ENCODE measurements around the gene STK38L. TPM values are rescaled to one million over a fixed set of nuclear protein-coding genes. Genes with fewer than 3 reads are reported as not detected.

The STK38L gene
- total and polyA plus RNA-seq, 10 of the 15 experiments (the other 5 are each of a cell fraction or from before 2014, with no cell fraction given): 43.0 to 154 (median 115) TPM

GRCh38 chr12:27355486-27355885 is 111.4 kb downstream of the STK38L start:
- ATAC-seq (no peak), FAIRE-seq (no peak), DNase-seq (ENCODE audit: low read depth, low spot score) (no peak)
- CTCF ChIA-PET: interaction anchor here (0.9 kb wide), 1 partner anchor 30 kb away, joined by 4 read pairs; no protein-coding TSS in a partner anchor
- Histone ChIP-seq H2AFZ (ENCODE audit: control insufficient read depth, low read depth, low read length) (no peak overlapping the region), H4K20me1 (ENCODE audit: control insufficient read depth, insufficient read depth) (no peaks in the 10 kb centered on the region), H3K27me3 (replicated peaks in 1 of 2; ENCODE audit: control insufficient read depth in 2 of 2, insufficient read depth in 2 of 2, low read length in 1 of 2) (no peaks in the 10 kb centered on the region), H3K4me1 (ENCODE audit: control insufficient read depth, insufficient read depth, low read length) (no peaks in the 10 kb centered on the region), H3K79me2 (ENCODE audit: control insufficient read depth, insufficient read depth, low read length) (peaks cover 16% of the 10 kb centered on the region), H3K9ac (ENCODE audit: control insufficient read depth, insufficient read depth, low read length) (no peak overlapping the region), H3K36me3 (ENCODE audit: control insufficient read depth in 2 of 2, insufficient read depth in 2 of 2, low read length in 1 of 2) (no peaks in the 10 kb centered on the region; a peak in 1 of 4 replicates), H3K27ac (ENCODE audit: control insufficient read depth, insufficient read depth) (no peak overlapping the region), H3K4me2 (ENCODE audit: control insufficient read depth, insufficient read depth) (no peak overlapping the region), H3K4me3 (no peak overlapping the region), H3K9me3 (replicated peaks; ENCODE audit: control insufficient read depth, insufficient read depth, low read length) (no peaks in the 10 kb centered on the region; the same call in 1 of the 3 replicates)
- in situ Hi-C loops (cut with MboI) (no loop called here), intact Hi-C loops (cut with micrococcal nuclease; ENCODE audit: unreplicated experiment) (no loop called here)
- no TSS peak for BruUV-seq (replicated peaks)
- no peak for TF ChIP-seq MEF2A (IDR thresholded peaks at IDR 0.05; ENCODE audit: insufficient read depth, low read depth, low read length)
- no peak for TF ChIP-seq TAF1 (IDR thresholded peaks at IDR 0.05; ENCODE audit: borderline replicate concordance, low read depth, low read length)
- TF ChIP-seq CHD1 (IDR thresholded peaks at IDR 0.05; ENCODE audit: low read depth, low read length): no peak
- SMC1A ChIA-PET (ENCODE audit: uncharacterized antibody, unreplicated experiment): interaction anchor here (2.0 kb wide), 1 partner anchor 22 kb away, joined by 4 read pairs; no protein-coding TSS in a partner anchor
- RAD21 ChIA-PET (ENCODE audit: unreplicated experiment): no interaction called here
- 93% methylated on average over 2 of the region's 2 CpGs for whole genome bisulfite sequencing (ENCODE audit: insufficient coverage, insufficient replicate concordance, low lambda C conversion rate, missing lambda C conversion rate)
- POLR2A ChIA-PET: interaction anchor here (0.5 kb wide), 2 partner anchors 146 to 858 kb away, joined by 3 read pairs; no protein-coding TSS in a partner anchor

- ChIA-PET POLR2A (interaction anchor here (0.5 kb wide), 1 partner anchor 858 kb away, joined by 3 read pairs; no protein-coding TSS in a partner anchor), CTCF (interaction anchor here (0.9 kb wide), 1 partner anchor 29 kb away, joined by 4 read pairs; no protein-coding TSS in a partner anchor)
Measured at GRCh38 chr12:27355979-27356378, 111.9 kb downstream of the STK38L start.

More at GRCh38 chr12:27355979-27356378, 111.9 kb downstream of the STK38L start:
- H2AFZ ChIP-seq (ENCODE audit: control insufficient read depth, low read depth, low read length): no peak overlapping the region
- DNase-seq (ENCODE audit: low read depth, low spot score) (no peak), FAIRE-seq (no peak), ATAC-seq (no peak)
- H3K4me3 ChIP-seq: no peak overlapping the region
- ChIA-PET SMC1A (ENCODE audit: uncharacterized antibody, unreplicated experiment) (interaction anchor here (2.0 kb wide), 1 partner anchor 22 kb away, joined by 4 read pairs; no protein-coding TSS in a partner anchor), RAD21 (ENCODE audit: unreplicated experiment) (no interaction called here)
- in situ Hi-C loops (cut with MboI) (no loop called here), intact Hi-C loops (cut with micrococcal nuclease; ENCODE audit: unreplicated experiment) (no loop called here)
- H3K27me3 ChIP-seq (replicated peaks in 1 of 2; ENCODE audit: control insufficient read depth in 2 of 2, insufficient read depth in 2 of 2, low read length in 1 of 2): no peaks in the 10 kb centered on the region
- peaks cover 16% of the 10 kb centered on the region for H3K79me2 ChIP-seq (ENCODE audit: control insufficient read depth, insufficient read depth, low read length)
- no peaks in the 10 kb centered on the region; the same call in 1 of the 3 replicates for H3K9me3 ChIP-seq (replicated peaks; ENCODE audit: control insufficient read depth, insufficient read depth, low read length)
- H3K9ac ChIP-seq (ENCODE audit: control insufficient read depth, insufficient read depth, low read length): no peak overlapping the region
- no TSS peak for BruUV-seq (replicated peaks)
- H3K36me3 ChIP-seq (ENCODE audit: control insufficient read depth in 2 of 2, insufficient read depth in 2 of 2, low read length in 1 of 2): no peaks in the 10 kb centered on the region; a peak in 1 of 4 replicates
- no peak overlapping the region for H3K27ac ChIP-seq (ENCODE audit: control insufficient read depth, insufficient read depth)
- H3K4me2 ChIP-seq (ENCODE audit: control insufficient read depth, insufficient read depth): no peak overlapping the region
- 100% methylated on average over 1 of the region's 1 CpG for WGBS (ENCODE audit: insufficient coverage, insufficient replicate concordance, low lambda C conversion rate, missing lambda C conversion rate)
- no peaks in the 10 kb centered on the region; the same call in 1 of the 2 replicates for H4K20me1 ChIP-seq (ENCODE audit: control insufficient read depth, insufficient read depth)
- TF ChIP-seq RCOR1 (conservative IDR thresholded peaks at IDR 0.05; ENCODE audit: low read depth, low read length): no peak
- no peaks in the 10 kb centered on the region for H3K4me1 ChIP-seq (ENCODE audit: control insufficient read depth, insufficient read depth, low read length)

All from GM12878 (cell line).